Superior temporal gyrus (tissue), 1 donor: Measurements from ENCODE around the gene ATE1.
"Not testable (repeated sequence)": the region's sequence is repeated elsewhere in the genome, so short reads cannot be mapped to it uniquely, and the experiment has no call there.

Source experiments
- DNase-seq: peaks from one replicate; pipeline ENCODE4 v3.0.0-alpha.2; 2016; ENCODE audit errors: extremely low spot score

ATE1 gene

GRCh38 chr10:121736315-121737130 is 191.3 kb downstream of the ATE1 start:
- no peak for DNase-seq

DNA sequence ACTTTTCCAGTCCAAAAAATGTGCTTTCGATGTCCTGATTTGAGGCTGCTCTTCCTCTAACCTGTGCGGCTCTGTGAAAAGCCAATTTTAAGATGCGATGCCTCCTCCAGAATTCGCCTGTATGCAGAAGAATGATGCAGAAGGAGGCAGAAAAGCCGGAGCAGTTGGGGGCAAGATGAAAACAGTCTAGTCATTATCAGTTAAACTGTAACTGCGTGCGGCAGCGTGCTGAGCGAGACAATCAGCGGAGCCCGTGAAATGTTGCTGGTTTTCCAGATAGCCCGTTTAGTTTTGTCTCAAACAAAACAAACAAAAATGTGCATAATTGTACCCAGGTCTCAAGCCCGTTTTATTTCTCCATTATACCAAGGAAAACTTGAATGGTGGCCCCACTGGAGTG is 192.6 kb downstream of the ATE1 start:
- DNase-seq: no peak

DNA sequence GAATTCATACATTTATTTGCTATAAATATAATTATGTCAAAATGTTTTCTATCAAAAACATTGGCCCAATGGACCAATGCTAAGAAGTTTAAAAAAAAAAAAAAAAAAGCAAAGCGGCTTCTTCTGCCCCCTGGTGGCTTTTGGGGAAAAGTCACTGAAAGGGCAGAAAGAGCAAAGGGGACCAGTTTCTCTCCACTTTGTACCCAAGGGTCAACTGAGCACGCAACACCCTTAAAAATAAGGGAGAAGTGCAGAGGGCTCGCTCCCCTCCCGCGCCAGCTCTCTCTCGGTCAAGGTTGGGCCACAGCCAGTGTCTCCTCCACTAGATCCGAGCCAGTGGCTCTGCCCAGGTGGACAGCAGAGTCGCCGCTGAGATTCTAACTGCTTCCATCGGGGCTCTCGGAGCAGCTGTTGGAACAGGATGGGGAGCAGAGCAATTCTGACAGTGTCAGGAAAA is 193.2 kb downstream of the ATE1 start:
- DNase-seq: peak; percentile 84

DNA sequence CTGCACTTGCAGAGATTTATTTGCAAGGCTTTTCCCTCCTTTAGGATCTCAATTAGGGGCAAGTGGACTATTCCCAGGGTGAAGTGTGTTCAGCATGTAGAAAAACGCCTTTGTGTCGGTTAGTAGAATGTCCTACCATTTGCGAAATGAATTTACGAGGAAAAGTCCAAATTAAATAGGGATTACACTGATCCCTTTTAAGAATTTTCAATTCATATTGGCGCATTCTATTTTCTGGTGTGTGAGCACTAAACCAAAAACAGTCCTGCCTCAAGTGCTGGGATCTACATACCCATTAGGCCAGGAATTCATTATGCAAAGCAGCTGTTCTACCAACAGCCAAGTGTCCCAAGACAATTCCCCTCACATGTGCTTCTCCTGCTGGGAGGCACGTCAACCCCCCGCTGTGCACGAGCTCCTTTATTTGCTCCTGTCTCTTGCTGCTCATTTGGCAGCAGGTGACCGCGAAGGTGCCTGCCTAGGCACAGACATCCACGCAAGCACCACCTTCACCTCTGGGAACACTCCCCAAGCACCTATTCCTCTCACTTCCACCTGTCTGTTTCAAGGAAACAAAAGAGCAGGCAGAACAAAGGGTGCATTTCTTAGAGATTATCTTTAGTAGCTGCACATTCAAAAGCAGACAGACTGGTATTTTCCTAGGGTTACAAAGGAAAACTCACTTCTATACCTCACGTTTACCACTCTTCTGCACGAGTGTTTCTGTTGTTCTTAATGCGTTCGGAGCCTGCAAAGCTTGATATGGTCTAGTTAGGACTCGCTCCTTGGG is 195.0 kb downstream of the ATE1 start:
- no peak for DNase-seq

DNA sequence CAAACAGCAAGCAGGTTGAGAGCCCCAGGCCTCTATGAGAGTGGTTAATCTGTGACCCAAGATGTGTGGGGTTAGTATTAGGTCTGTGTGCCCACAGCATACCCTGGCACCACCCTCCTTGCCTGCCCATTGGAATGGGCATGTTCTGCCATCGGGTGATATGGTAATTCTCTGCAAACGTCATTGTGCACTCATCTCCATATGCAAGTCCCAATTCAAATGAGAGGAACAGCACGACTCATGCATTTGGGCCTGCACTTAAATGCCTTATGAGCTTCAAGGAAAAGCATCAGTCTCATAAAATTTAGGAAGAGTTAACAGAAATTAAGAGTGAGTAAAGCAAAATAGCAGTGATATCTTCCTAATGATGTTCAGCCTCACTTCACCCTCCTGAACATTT is 195.7 kb downstream of the ATE1 start:
- no peak for DNase-seq

DNA sequence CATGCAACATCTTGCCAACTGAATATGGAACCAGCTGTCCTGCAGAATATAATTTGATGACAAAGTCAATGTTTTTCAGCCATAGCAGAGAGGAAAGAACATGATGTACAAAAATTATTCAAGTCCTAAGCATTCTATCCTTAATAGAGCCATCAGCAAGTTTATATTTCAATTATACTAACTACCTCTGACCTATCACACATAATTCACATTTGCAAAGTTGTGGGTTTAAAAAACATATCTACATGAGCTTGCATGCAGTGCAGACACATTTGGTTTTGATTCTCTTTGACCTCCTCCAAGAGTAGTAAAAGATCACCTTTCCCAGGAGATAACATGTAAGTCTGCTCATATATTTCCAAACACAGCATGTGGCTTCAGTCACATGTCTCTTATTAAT is 203.5 kb downstream of the ATE1 start:
- no peak for DNase-seq

DNA sequence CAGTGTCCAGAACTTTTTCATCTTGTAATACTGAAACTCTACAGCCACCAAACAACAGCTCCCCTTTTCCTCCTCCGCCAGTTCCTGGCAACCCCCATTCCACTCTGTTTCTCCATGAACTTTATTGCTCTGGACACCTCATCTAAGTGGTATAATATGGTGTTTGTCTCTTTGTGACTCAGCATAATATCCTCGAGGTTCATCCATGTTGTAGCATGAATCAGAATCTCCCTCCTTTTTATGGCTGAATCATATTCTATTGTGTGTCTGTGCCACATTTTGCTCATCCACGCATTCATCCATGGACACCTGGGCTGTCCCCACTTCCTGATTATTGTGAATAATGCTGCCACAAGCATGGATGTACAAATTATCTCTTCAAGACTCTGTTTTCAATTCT is 205.2 kb downstream of the ATE1 start:
- no peak for DNase-seq

DNA sequence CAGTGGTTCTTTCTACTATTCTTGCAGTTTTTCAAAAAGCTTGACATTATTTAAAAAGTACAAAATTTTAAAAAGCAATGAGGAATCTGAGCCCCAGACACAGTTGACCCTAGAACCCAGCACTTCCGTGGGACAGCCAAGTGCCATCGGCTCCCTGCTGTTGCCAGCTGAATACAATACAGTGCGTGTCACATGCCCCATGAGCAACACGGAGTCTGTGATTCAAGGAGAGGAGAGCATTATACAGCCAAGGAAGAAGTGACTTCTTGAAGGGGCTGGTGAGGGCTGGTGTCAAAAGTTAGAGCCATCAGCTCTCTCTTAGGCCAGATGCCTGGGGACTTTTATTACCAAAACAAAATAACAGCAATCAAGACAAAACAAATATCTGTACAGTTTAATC is 206.6 kb downstream of the ATE1 start:
- no peak for DNase-seq

DNA sequence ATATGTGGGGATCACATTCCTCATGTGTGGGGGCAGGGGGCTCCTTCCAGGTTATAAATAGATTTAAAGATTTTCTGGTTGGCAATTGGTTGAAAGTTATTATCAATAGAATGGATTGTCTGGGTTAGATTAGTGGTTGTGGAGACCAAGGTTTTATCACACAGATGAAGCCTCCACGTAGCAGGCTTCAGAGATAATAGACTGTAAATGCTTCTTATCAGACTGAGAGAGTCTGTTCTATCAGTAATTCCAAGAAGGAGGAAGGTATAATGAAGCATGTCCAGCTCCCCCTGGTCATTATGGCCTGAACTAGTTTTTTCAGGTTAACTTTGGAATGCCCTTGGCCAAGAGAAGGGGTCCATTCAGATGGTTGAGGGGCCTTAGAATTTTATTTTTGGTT is 211.9 kb downstream of the ATE1 start:
- DNase-seq: no peak

DNA sequence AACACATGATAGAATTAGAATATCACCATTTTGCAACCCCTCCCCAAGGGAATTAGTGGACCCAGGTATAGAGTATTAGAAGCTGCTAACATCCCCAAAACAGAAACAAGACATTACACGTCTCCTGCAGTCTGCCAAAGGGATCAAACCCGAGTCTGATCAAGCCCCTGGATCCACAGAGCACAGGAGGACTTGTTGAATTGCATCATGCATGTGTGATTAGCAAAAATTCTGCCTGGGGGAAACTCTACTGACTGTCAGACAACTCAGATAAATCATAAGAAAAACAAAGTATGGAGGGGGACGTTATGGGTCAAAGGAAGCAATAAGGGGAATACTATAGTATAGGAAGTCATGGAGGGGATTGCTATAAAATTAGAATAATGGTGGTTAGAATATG is 212.8 kb downstream of the ATE1 start:
- DNase-seq: no peak

- DNase-seq: no peak
Measured at GRCh38 chr10:121713486-121713885, 214.3 kb downstream of the ATE1 start.

DNA sequence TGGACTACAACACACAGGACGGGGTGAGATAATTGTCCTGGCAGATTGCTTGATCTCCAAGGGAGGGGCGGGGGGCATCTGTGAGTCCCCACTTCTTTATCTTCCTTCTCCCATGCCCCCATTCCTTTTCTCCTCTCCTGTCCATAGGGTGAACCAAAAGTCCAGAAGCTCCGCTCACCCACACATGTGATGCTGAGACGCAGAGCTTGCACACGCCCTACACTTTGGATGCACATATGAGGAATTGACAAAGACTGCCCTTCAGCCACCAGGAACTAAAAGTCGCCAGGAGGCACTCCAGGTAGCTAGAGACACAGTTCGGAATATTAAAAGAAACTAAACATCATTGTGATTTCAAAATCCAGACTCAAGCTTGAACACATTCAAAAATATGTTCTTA is 216.9 kb downstream of the ATE1 start:
- DNase-seq: no peak

DNA sequence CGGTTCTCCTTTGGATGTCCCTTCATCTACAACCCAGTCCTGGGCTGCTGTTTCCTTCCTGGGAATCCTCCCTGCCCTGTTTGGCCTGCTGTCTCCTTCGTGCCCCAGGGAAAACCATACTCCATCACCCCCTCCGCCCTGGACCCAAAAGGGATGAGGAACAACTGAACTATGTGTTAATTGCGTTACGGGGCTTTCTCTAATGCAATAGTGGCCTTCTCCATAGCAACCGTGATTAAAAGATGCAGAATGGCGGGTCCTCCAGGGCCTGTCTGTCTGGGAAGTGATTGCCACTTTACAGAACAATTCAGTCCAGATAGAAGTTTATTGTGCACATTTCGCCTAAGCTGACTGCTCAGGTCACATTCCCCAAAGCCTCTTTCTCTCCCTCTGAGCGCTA is 217.6 kb downstream of the ATE1 start:
- DNase-seq: no peak

GRCh38 chr10:121709675-121710073 is 218.2 kb downstream of the ATE1 start:
- peak; percentile 47 for DNase-seq

DNA sequence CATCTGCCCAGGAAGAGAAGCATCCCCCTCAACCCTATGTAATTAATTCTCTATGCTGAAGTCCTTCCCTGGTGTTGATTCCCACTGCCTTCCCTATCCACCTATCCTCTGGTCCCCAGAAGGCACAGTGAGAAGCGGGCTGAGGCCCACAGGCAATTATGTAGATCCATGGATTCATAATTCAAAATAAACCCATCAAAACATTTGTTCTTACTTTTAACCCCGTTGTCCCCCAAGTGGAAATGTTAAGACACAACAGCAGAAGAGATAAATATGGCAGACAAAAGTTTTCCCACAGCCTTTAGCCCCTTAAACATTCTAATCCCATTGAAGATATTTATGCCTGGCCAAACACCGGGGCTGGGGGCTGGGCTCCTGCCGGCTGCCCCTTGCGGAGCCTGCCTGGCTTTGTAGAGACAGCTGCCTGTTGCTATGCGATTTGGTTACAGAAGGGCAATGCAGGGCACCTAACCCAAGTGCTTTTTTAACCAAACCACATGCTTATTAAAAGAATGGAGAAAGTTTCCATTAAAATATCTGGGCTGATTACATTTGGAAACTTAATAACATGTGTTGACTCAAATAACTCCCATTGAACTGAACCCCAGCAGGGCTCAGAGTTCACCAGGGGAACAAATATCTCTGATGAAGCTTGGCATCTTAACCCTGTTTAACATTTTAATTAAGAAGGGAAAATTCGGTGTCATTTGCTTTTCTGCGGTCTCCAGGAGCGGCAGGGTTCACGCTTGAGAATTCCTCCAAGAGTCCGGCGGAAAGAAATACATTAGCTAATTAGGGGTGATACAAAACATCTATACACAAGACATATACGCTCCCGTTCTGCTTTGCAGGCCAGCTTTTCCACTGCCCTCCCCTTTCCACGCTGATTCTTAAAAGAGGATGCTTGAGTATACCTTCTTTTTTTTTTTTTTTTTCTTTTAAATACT is 218.8 kb downstream of the ATE1 start:
- DNase-seq: no peak

DNA sequence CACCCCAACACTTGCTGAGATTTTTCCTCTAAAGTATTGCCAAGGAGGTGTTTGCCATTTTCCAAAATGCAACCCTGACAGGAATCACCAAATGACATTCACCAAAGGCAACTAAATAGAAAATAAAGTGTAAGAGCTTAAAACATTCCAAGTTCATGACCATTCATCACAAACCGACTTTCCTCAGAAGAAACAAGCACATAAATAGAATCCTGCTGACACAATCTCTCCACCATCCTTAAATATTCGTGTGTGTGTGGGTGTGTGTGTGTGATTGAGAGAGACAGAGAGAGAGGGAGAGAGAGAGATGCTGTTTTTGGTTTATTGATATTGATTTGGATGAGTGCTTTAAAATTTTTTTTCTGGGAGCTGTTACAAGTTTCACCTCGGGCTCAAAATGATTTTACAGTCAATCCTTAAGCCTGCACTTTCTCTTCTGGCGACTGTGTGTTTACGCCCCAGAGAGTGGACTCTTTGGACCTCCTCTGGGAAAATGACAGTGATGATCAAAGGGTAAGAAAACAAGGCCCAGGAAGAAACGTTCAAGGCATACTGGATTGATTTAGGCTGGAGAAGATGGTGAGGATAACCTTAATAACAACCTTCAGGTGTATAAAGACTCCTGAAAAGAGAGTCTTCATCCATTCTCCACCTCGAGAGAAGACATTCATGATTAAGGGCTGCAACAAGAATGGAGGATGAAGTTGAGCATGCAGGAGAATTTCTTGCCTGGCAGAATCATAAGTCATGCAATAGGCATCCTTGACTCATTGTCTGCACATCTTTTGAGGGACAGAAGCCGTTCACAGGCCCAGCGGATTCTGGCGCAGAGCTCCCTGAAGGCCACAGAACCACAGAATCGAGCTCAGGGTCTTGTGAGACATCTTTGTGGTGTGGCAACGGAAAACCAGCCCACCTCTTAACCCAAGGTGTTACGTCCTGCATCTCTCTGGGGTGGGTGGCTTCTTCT is 225.2 kb downstream of the ATE1 start:
- no peak for DNase-seq

GRCh38 chr10:121700416-121700815 is 227.4 kb downstream of the ATE1 start:
- no peak for DNase-seq

- not testable (repeated sequence) for DNase-seq
Measured at GRCh38 chr10:121699703-121700102, 228.1 kb downstream of the ATE1 start.

DNA sequence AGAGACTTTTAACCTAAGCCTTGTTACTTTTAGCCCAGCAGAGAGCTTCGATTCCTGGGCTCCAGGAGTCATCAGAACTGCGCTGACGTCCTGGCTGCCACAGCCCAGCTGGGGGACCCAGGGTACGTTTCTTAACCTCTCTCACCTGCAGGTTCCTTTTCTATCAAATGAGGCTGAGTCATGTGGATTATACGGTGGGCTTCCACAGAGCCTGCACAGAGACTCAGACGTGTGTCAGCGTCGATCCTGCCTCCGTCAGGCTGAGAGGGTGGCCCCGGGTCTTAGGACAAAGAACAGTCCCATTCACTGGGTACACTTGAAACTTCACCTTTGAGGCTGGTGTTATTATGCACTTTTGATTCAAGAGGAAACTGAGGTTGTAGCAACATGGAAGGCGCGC is 228.9 kb downstream of the ATE1 start:
- DNase-seq: no peak

- DNase-seq: no peak
Measured at GRCh38 chr10:121698336-121698735, 229.5 kb downstream of the ATE1 start.

GRCh38 chr10:121696854-121697253 is 231.0 kb downstream of the ATE1 start:
- DNase-seq: no peak
